K562 (cell line): ENCODE data around the gene RABEPK. TPM values are rescaled to one million over a fixed set of nuclear protein-coding genes. Genes with fewer than 3 reads are reported as not detected.

Experiments used
- ATAC-seq: fragments of 200-7000 bp; cut with Tn5 transposase; 3 replicates; pipeline ENCODE4 v1.9.1; 2020; ENCODE audit warnings: moderate library complexity
- BruUV-seq: library from RNA; stranded (reverse); fragments of 400-500 nt; replicated peaks from 2 replicates; lab custom pipeline; 2021; lab: Mats Ljungman, UMichigan
- CTCF ChIA-PET: fragments of 300-600 bp; formaldehyde crosslinking; extraction: SDS; loops from one replicate; lab custom pipeline; 2021; ENCODE audit warnings: low intra/inter-chr PET ratio; lab: Yijun Ruan, JAX
- POLR2A ChIA-PET: fragments of 300-600, 350-650 bp; sonication (Branson Sonifier 250); formaldehyde crosslinking; extraction: SDS; loops from one replicate; lab custom pipeline; 2021; ENCODE audit warnings: antibody characterized with exemption, inconsistent platforms; lab: Yijun Ruan, JAX
- DNase-seq, 4 experiments: peaks; one replicate each; pipeline versions ENCODE4 v3.0.0 to v3.0.0-alpha.2; 2011 to 2018; ENCODE audit warnings: low spot score in 3 of 4, mixed read lengths in 3 of 4; ENCODE audit errors: extremely low read depth in 1 of 4
- FAIRE-seq: peaks from 2 replicates; lab custom pipeline; 2011; peaks lifted over from hg19 to GRCh38; lab: Jason Lieb, UNC
- H2AFZ ChIP-seq: 2 replicates; pipeline ENCODE4 v1.6.0; 2011; ENCODE audit warnings: low read depth, low read length, control low read depth, inconsistent platforms
- H3K27ac ChIP-seq: fragments of 200-600 bp; 3 replicates; pipeline ENCODE4 v1.8.0; 2011; ENCODE audit warnings: low read depth, mild to moderate bottlenecking, control low read depth, inconsistent platforms, low read length, moderate library complexity, mixed read lengths; ENCODE audit errors: extremely low read depth
- H3K27me3 ChIP-seq, 2 experiments: fragments of 300-600 bp in 1 of 2; 2 replicates in 1 of 2; 3 replicates in 1 of 2; pipeline versions ENCODE4 v1.6.0 to v1.8.0; 2011; ENCODE audit warnings: inconsistent platforms in 2 of 2, low read length in 2 of 2, mild to moderate bottlenecking in 1 of 2, mixed read lengths in 1 of 2, moderate library complexity in 1 of 2; ENCODE audit not compliant: control insufficient read depth in 2 of 2, insufficient read depth in 2 of 2
- H3K36me3 ChIP-seq: fragments of 300-600 bp; 3 replicates; pipeline ENCODE4 v1.8.0; 2011; ENCODE audit warnings: mild to moderate bottlenecking, low read length, inconsistent platforms; ENCODE audit not compliant: control insufficient read depth, insufficient read depth
- H3K4me1 ChIP-seq, 2 experiments: fragments of 200-600 bp in 1 of 2; replicated peaks in 1 of 2; 2 replicates in 1 of 2; 3 replicates in 1 of 2; pipeline versions ENCODE4 v1.5.1 to v1.8.0; 2011; ENCODE audit warnings: inconsistent platforms in 2 of 2, low read length in 2 of 2, mild to moderate bottlenecking in 1 of 2, mixed read lengths in 1 of 2, moderate library complexity in 1 of 2; ENCODE audit not compliant: control insufficient read depth in 2 of 2, insufficient read depth in 2 of 2
- H3K4me2 ChIP-seq: 2 replicates; pipeline ENCODE4 v1.6.1; 2011; ENCODE audit warnings: low read length, control low read depth, inconsistent platforms, mixed read lengths; ENCODE audit not compliant: insufficient read depth
- H3K4me3 ChIP-seq: fragments of 200-600 bp; sonication (generic), shearing (Covaris generic); 2 replicates; pipeline ENCODE4 v1.5.1; 2016; ENCODE audit warnings: control low read depth, inconsistent platforms
- H3K79me2 ChIP-seq: fragments of 200-600 bp; 3 replicates; pipeline ENCODE4 v1.8.0; 2011; ENCODE audit warnings: low read length, inconsistent platforms; ENCODE audit not compliant: control insufficient read depth, insufficient read depth
- H3K9ac ChIP-seq, 2 experiments: 2 replicates each; pipeline versions ENCODE4 v1.6.0 to v1.6.1; 2011; ENCODE audit warnings: low read depth in 2 of 2, low read length in 2 of 2, control low read depth in 1 of 2, inconsistent platforms in 1 of 2, mild to moderate bottlenecking in 1 of 2, mixed read lengths in 1 of 2; ENCODE audit not compliant: insufficient read depth in 1 of 2
- H3K9me1 ChIP-seq: one replicate; pipeline ENCODE4 v1.6.0; 2011; ENCODE audit warnings: inconsistent platforms, mild to moderate bottlenecking, low read length, moderate library complexity; ENCODE audit not compliant: control insufficient read depth, insufficient read depth
- H3K9me3 ChIP-seq: replicated peaks from 2 replicates; pipeline ENCODE4 v1.5.1; 2011; ENCODE audit warnings: low read depth, low read length, inconsistent platforms; ENCODE audit not compliant: control insufficient read depth, insufficient read depth
- H4K20me1 ChIP-seq: replicated peaks from 2 replicates; pipeline ENCODE4 v1.6.1; 2011; ENCODE audit warnings: low read length, inconsistent platforms, mixed read lengths; ENCODE audit not compliant: control insufficient read depth, insufficient read depth
- BCOR ChIP-seq: fragments of 450-650 bp; IDR thresholded peaks from 2 replicates; pipeline ENCODE4 v1.6.1; 2016
- BDP1 ChIP-seq: IDR thresholded peaks from 3 replicates; pipeline ENCODE4 v1.6.1; 2011; ENCODE audit not compliant: insufficient read length, insufficient read depth
- MCM5 ChIP-seq: fragments of 450-650 bp; IDR thresholded peaks from 2 replicates; pipeline ENCODE4 v1.6.1; 2016; ENCODE audit warnings: low read depth
- MEF2A ChIP-seq: IDR thresholded peaks from 2 replicates; pipeline ENCODE4 v1.6.1; 2011; ENCODE audit warnings: low read depth, mild to moderate bottlenecking, low read length, moderate library complexity; ENCODE audit not compliant: control insufficient read depth
- MTA1 ChIP-seq: fragments of 450-650 bp; IDR thresholded peaks from 2 replicates; pipeline ENCODE4 v1.6.1; 2017; ENCODE audit warnings: borderline replicate concordance
- MYBL2 ChIP-seq, 2 experiments: fragments of 450-650 bp in 1 of 2; sonication (generic) in 1 of 2; formaldehyde crosslinking in 1 of 2; IDR thresholded peaks; 2 replicates each; pipeline versions ENCODE4 v1.6.1 to v1.8.1; 2017 to 2022; ENCODE audit warnings: borderline replicate concordance in 1 of 2, inconsistent platforms in 1 of 2, low read depth in 1 of 2, mild to moderate bottlenecking in 1 of 2, missing genetic modification reagents in 1 of 2, moderate library complexity in 1 of 2
- NONO ChIP-seq, 2 experiments: fragments of 200-400 bp in 1 of 2; fragments of 450-650 bp in 1 of 2; formaldehyde crosslinking in 1 of 2; IDR thresholded peaks; 2 replicates each; pipeline ENCODE4 v1.6.1; 2017; ENCODE audit warnings: low read depth in 2 of 2, mild to moderate bottlenecking in 2 of 2, moderate library complexity in 2 of 2, low read length in 1 of 2
- PTTG1 ChIP-seq: fragments of 450-650 bp; IDR thresholded peaks from 2 replicates; pipeline ENCODE4 v1.6.1; 2016; ENCODE audit warnings: low read depth, mild to moderate bottlenecking, missing genetic modification characterization, missing compliant biosample characterization
- SLC30A9 ChIP-seq: fragments of 250-450 bp; sonication (Bioruptor Pico); IDR thresholded peaks from 2 replicates; pipeline ENCODE4 v1.8.0; 2022; ENCODE audit warnings: mild to moderate bottlenecking, moderate library complexity
- TSC22D4 ChIP-seq: fragments of 450-650 bp; IDR thresholded peaks from 2 replicates; pipeline ENCODE4 v1.6.1; 2016; ENCODE audit warnings: missing genetic modification characterization, missing biosample characterization, control low read depth
- ZFP30 ChIP-seq: fragments of 250-450 bp; sonication (Bioruptor Pico); IDR thresholded peaks from 2 replicates; pipeline ENCODE4 v1.8.0; 2022; ENCODE audit warnings: moderate library complexity, mild to moderate bottlenecking, inconsistent platforms, borderline replicate concordance
- ZFPM2 ChIP-seq: fragments of 250-450 bp; sonication (Bioruptor Pico); IDR thresholded peaks from 2 replicates; pipeline ENCODE4 v1.5.1; 2022; ENCODE audit warnings: mild to moderate bottlenecking
- ZNF696 ChIP-seq: fragments of 250-450 bp; sonication (Bioruptor Pico); conservative IDR thresholded peaks from 2 replicates; pipeline ENCODE4 v1.4.0; 2020; ENCODE audit warnings: mild to moderate bottlenecking, moderate library complexity
- ZNF780A ChIP-seq: fragments of 250-450 bp; sonication (Bioruptor Pico); IDR thresholded peaks from 2 replicates; pipeline ENCODE4 v1.5.0; 2021; ENCODE audit warnings: mild to moderate bottlenecking
- WGBS: fragments of 100-300 bp; shearing (Covaris generic); methylation state at CpG from one replicate; pipeline ENCODE4 v1.1.6; 2016; ENCODE audit warnings: low coverage, mixed read lengths; ENCODE audit not compliant: insufficient coverage; ENCODE audit errors: missing lambda C conversion rate; 5-methylcytosine and 5-hydroxymethylcytosine counted together
- in situ Hi-C: fragments of 300-500 bp; cut with MboI; formaldehyde crosslinking; loops from 4 replicates; pipeline ENCODE4 v1.15.0; 2018; ENCODE audit warnings: inconsistent platforms, mixed read lengths
- intact Hi-C: fragments of 100-400 bp; cut with micrococcal nuclease; formaldehyde crosslinking; loops from 2 replicates; pipeline ENCODE4 v1.14.2; 2022
- polyA plus RNA-seq, 8 experiments: library from polyadenylated mRNA; depleted of rRNA in 4 of 8; stranded (reverse) in 5 of 8; unstranded in 3 of 8; fragments of >200 nt; fragmentation: Nextera tagmentation in 2 of 8; fragmentation: Illumina TruSeq in 1 of 8; extraction: Ambion mirVana in 2 of 8; extraction: Trizol in 1 of 8; gene quantifications; 2 replicates each; pipeline versions ENCODE4 v1.2.1 to v1.2.3, GENCODE V29; 2011 to 2014; ENCODE audit warnings: inconsistent platforms in 1 of 8, missing spikeins in 1 of 8
- total RNA-seq, 7 experiments: library from RNA; depleted of rRNA in 6 of 7; stranded (reverse); fragments of >200 nt in 6 of 7; fragmentation: Illumina TruSeq in 2 of 7; extraction: Trizol in 2 of 7; gene quantifications; 2 replicates each; pipeline versions ENCODE4 v1.2.1 to v1.2.3, GENCODE V29; 2011 to 2021; ENCODE audit warnings: low replicate concordance in 1 of 7
- TF ChIP-seq, protein P1 (sequence below): sonication (generic); formaldehyde crosslinking; IDR thresholded peaks from 2 replicates; pipeline ENCODE4 v1.8.0; 2023; ENCODE audit warnings: missing genetic modification reagents, mild to moderate bottlenecking, borderline replicate concordance

RABEPK gene
- total and polyA plus RNA-seq, 9 of the 15 experiments (the other 6 are each of a cell fraction or from before 2014, with no cell fraction given), result 38.3 to 113 (median 52.8) TPM

DNA sequence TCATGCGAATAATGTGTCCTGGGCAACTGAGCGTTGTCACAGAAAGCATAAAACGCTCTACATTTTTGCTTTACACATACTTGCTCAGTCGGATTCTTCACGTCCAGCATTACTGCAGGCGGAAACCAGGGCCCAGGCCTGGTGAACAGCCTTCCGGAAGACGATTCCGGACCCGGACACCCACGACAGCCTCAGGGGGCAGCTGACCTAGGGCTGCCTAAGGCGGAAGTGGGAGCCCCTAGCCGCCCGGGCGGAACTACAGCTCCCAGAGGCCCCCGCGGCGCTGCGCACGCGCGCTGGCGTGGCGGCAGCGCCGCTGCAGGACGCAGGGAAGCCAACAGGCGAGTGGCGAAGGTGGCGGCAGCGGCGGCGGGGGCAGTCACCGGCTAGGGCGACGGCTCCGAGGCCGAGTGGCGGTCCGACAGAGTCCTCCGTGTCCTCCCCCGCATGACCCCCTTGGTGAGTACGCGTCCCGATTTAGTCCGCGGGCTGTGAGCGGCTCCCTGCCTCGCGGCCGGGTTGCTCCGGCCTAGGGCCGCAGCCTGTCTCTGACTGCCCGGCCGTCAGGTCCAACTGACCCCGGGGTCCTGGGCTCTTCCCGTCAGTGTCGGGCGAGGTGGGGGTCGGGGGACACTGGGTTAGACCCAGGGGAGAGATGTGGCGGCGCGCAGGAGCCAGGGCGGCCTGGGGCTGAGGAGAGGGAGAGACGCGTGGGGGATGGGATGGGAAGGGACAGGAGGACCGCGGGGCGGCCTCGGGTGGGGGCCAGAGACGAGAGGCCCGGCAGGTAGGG, 61.4 kb downstream of the RABEPK start, which contains the start of gene GAPVD1:
Gene GAPVD1, plus strand, starts transcription at position 326 of the 793 bp plus-strand sequence. CDS start 37,096 bp downstream, outside the sequence.
- ChIA-PET CTCF (no interaction called here), POLR2A (interaction anchor here (0.6 to 4.0 kb wide), 10 partner anchors 10 to 1202 kb away, joined by 3 to 36 read pairs (median 4); partner anchors contain the start of gene HSPA5)
- Histone ChIP-seq H3K27me3 (no peaks in the 10 kb centered on the region), H3K4me3 (peak within 1 kb of the TSS; percentile 97), H3K9me3 (no peaks in the 10 kb centered on the region), H4K20me1 (no peaks in the 10 kb centered on the region), H3K9ac (peak within 1 kb of the TSS; percentile 91 to 97), H3K4me2 (peak within 1 kb of the TSS; percentile 99), H3K9me1 (no peaks in the 10 kb centered on the region), H3K36me3 (peaks cover 23% of the 10 kb centered on the region; the same call in 1 of the 3 replicates), H3K27ac (peak within 1 kb of the TSS; percentile 99), H2AFZ (peak within 1 kb of the TSS; percentile 100), H3K4me1 (peaks cover 18 to 22% of the 10 kb centered on the region in 2 experiments; a peak in 4 of 5 replicates), H3K79me2 (peaks cover 52% of the 10 kb centered on the region)
- under 1% methylated on average over 65 of the region's 72 CpGs for WGBS
- no TSS peak for BruUV-seq
- ATAC-seq (peak; percentile 96), FAIRE-seq (peak; percentile 82), DNase-seq (peak; percentile 97 to 99 (median 98))
- in situ Hi-C loops, result loop anchor here (25.0 kb wide), 1 partner anchor 1226 kb away; no protein-coding TSS in a partner anchor
- intact Hi-C loops, result loop anchor here (5.0 kb wide), 1 partner anchor 76 kb away; no protein-coding TSS in a partner anchor
- TF ChIP-seq, protein P1, sequence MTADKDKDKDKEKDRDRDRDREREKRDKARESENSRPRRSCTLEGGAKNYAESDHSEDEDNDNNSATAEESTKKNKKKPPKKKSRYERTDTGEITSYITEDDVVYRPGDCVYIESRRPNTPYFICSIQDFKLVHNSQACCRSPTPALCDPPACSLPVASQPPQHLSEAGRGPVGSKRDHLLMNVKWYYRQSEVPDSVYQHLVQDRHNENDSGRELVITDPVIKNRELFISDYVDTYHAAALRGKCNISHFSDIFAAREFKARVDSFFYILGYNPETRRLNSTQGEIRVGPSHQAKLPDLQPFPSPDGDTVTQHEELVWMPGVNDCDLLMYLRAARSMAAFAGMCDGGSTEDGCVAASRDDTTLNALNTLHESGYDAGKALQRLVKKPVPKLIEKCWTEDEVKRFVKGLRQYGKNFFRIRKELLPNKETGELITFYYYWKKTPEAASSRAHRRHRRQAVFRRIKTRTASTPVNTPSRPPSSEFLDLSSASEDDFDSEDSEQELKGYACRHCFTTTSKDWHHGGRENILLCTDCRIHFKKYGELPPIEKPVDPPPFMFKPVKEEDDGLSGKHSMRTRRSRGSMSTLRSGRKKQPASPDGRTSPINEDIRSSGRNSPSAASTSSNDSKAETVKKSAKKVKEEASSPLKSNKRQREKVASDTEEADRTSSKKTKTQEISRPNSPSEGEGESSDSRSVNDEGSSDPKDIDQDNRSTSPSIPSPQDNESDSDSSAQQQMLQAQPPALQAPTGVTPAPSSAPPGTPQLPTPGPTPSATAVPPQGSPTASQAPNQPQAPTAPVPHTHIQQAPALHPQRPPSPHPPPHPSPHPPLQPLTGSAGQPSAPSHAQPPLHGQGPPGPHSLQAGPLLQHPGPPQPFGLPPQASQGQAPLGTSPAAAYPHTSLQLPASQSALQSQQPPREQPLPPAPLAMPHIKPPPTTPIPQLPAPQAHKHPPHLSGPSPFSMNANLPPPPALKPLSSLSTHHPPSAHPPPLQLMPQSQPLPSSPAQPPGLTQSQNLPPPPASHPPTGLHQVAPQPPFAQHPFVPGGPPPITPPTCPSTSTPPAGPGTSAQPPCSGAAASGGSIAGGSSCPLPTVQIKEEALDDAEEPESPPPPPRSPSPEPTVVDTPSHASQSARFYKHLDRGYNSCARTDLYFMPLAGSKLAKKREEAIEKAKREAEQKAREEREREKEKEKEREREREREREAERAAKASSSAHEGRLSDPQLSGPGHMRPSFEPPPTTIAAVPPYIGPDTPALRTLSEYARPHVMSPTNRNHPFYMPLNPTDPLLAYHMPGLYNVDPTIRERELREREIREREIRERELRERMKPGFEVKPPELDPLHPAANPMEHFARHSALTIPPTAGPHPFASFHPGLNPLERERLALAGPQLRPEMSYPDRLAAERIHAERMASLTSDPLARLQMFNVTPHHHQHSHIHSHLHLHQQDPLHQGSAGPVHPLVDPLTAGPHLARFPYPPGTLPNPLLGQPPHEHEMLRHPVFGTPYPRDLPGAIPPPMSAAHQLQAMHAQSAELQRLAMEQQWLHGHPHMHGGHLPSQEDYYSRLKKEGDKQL (CRISPR knock-in tag), result no peak
- TF ChIP-seq ZFP30, result no peak
- no peak for TF ChIP-seq ZNF696 (CRISPR knock-in tag)
- no peak for TF ChIP-seq MCM5
- TF ChIP-seq ZFPM2, result 0 out of 2 replicates have a peak, but pooled peaks have one; percentile 55
- no peak for TF ChIP-seq MEF2A
- TF ChIP-seq TSC22D4 (tag), result no peak
- no peak for TF ChIP-seq ZNF780A
- no peak for TF ChIP-seq SLC30A9 (CRISPR knock-in tag)
- TF ChIP-seq MTA1, result 0 out of 2 replicates have a peak, but pooled peaks have one; percentile 46
- TF ChIP-seq PTTG1 (tag), result no peak
- peak; percentile 66 for TF ChIP-seq BCOR
- TF ChIP-seq MYBL2 (IDR thresholded peaks at IDR 0.05; ENCODE audit: low read depth), result no peak
- TF ChIP-seq MYBL2 (CRISPR knock-in tag; IDR thresholded peaks at IDR 0.05; ENCODE audit: borderline replicate concordance), result no peak
- TF ChIP-seq BDP1, result no peak
- 0 out of 4 replicates have a peak, but pooled peaks of 1 of the 2 experiments have one; percentile 26 for TF ChIP-seq NONO (IDR thresholded peaks at IDR 0.05; ENCODE audit: low read depth in 2 of 2, low read length in 1 of 2)
